Caki2 (cell line): ENCODE measurements around the gene RNASE8. TPM values are rescaled to one million over a fixed set of nuclear protein-coding genes. Genes with fewer than 3 reads are reported as not detected.

ENCODE experiments used
- total RNA-seq: library from RNA; depleted of rRNA; stranded (reverse); fragments of >200 nt; shearing (Covaris generic); gene quantifications from 2 replicates; pipeline ENCODE4 v1.2.3, GENCODE V29; 2014; ENCODE audit warnings: low replicate concordance; rRNA removed

The RNASE8 gene
- total RNA-seq, 1 experiment from 2014 or later = not detected

Other genes starting within 250 kb of the RNASE8 start
- gene RNASE3, start 166.4 kb upstream of the RNASE8 start, total RNA-seq = not detected in 2 replicates
- not detected in 2 replicates for gene RNASE2, start 102.3 kb upstream of the RNASE8 start, total RNA-seq
- gene METTL17, start 67.8 kb upstream of the RNASE8 start, total RNA-seq = 82.5 and 93.9 TPM in 2 replicates
- gene SLC39A2, start 58.5 kb upstream of the RNASE8 start, total RNA-seq = 0.27 TPM in 1 of 2 replicates, not detected in the other
- 14.4 and 31.3 TPM in 2 replicates for gene NDRG2, start 32.8 kb upstream of the RNASE8 start, total RNA-seq
- not detected in 2 replicates for gene TPPP2, start 27.6 kb upstream of the RNASE8 start, total RNA-seq
- gene RNASE13, start 23.0 kb upstream of the RNASE8 start, total RNA-seq = not detected in 2 replicates
- not detected in 2 replicates for gene RNASE7, start 15.5 kb upstream of the RNASE8 start, total RNA-seq
- 32.4 and 35.9 TPM in 2 replicates for gene ARHGEF40, start 12.5 kb downstream of the RNASE8 start, total RNA-seq
- 26.5 and 31.5 TPM in 2 replicates for gene ZNF219, start 40.8 kb downstream of the RNASE8 start, total RNA-seq
- gene TMEM253, start 43.2 kb downstream of the RNASE8 start, total RNA-seq = 0.20 TPM in 1 of 2 replicates, not detected in the other
- gene OR5AU1, start 98.2 kb downstream of the RNASE8 start, total RNA-seq = not detected in 2 replicates
- 814 and 828 TPM in 2 replicates for gene HNRNPC, start 211.6 kb downstream of the RNASE8 start, total RNA-seq
- not detected in 2 replicates for gene RPGRIP1, start 222.3 kb downstream of the RNASE8 start, total RNA-seq